ENCODE data around the gene AADACL3.

The AADACL3 gene

GRCh38 chr1:12764016-12764415, 48.1 kb downstream of the AADACL3 start:
- in situ Hi-C loops (cut with MboI; ENCODE audit: low sequenced_read_pairs), result no loop called here

GRCh38 chr1:12769031-12769430, 53.1 kb downstream of the AADACL3 start:
- in situ Hi-C loops (cut with MboI; ENCODE audit: low sequenced_read_pairs), result no loop called here

- in situ Hi-C loops (cut with MboI; ENCODE audit: low sequenced_read_pairs), result no loop called here
These were observed 54.1 kb downstream of the AADACL3 start for GRCh38 chr1:12769976-12770505.

- in situ Hi-C loops (cut with MboI; ENCODE audit: low sequenced_read_pairs), result no loop called here
These were observed 54.7 kb downstream of the AADACL3 start for GRCh38 chr1:12770620-12771019.

GRCh38 chr1:12771186-12771585, 55.3 kb downstream of the AADACL3 start:
- in situ Hi-C loops (cut with MboI; ENCODE audit: low sequenced_read_pairs), result no loop called here

GRCh38 chr1:12772520-12772919, 56.6 kb downstream of the AADACL3 start:
- in situ Hi-C loops (cut with MboI; ENCODE audit: low sequenced_read_pairs), result no loop called here

GRCh38 chr1:12773438-12773837, 57.5 kb downstream of the AADACL3 start, which contains the start of gene PRAMEF12:
Gene PRAMEF12 (plus strand): TSS chr1:12773738. CDS start chr1:12774868, 1,130 bp downstream.
- in situ Hi-C loops (cut with MboI; ENCODE audit: low sequenced_read_pairs), result no loop called here

- in situ Hi-C loops (cut with MboI; ENCODE audit: low sequenced_read_pairs), result no loop called here
These were observed 59.0 kb downstream of the AADACL3 start for GRCh38 chr1:12774801-12775345.

- in situ Hi-C loops (cut with MboI; ENCODE audit: low sequenced_read_pairs), result no loop called here
These were observed 59.5 kb downstream of the AADACL3 start for GRCh38 chr1:12775443-12775842.

- in situ Hi-C loops (cut with MboI; ENCODE audit: low sequenced_read_pairs), result no loop called here
These were observed 61.1 kb downstream of the AADACL3 start for GRCh38 chr1:12776801-12777557.
